Retinal pigment epithelial cell (primary cell): Measurements from ENCODE around the gene SMAD6.
A peak's percentile ranks its signal among the peaks of the same experiment; 100 is the strongest.

ENCODE experiments used
- DNase-seq: peaks from one replicate; pipeline ENCODE4 v3.0.0-alpha.2; 2010; ENCODE audit warnings: low read depth
- H3K4me3 ChIP-seq: 2 replicates; pipeline ENCODE4 v1.5.1; 2011; ENCODE audit warnings: mild to moderate bottlenecking, low read length, control low read depth, moderate library complexity
- CTCF ChIP-seq: conservative IDR thresholded peaks from 2 replicates; pipeline ENCODE4 v1.5.1; 2011; ENCODE audit warnings: low read depth, low read length, control low read depth, inconsistent platforms

Gene SMAD6

DNA sequence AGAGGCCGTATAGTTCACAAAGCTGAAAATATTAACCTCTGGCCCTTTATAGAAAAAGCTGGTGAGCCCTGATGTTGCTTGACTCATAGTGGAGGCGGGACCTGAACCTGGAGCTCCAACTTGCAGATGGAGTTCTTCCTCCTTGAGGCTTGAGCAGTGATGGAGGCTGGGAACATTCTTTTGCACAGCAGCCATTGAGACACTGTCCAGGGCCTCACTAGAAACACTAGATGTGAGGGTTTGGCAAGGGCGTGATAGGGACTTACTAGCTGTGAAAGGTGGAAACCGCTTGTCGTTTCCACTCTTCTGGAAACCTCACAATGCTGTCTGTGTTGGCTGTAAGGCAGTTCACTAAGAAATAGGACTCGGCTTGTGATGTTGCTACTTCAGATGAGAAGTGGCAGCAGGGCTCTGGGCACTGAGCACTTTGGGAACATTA is 12.5 kb downstream of the SMAD6 start:
- peak; percentile 26 for DNase-seq
- no peak for TF ChIP-seq CTCF
- peak overlapping the region; percentile 14 for H3K4me3 ChIP-seq

- peak overlapping the region; percentile 2 for H3K4me3 ChIP-seq
- no peak for TF ChIP-seq CTCF
- DNase-seq = no peak
Observed at GRCh38 chr15:66715181-66715624, 13.2 kb downstream of the SMAD6 start.

DNA sequence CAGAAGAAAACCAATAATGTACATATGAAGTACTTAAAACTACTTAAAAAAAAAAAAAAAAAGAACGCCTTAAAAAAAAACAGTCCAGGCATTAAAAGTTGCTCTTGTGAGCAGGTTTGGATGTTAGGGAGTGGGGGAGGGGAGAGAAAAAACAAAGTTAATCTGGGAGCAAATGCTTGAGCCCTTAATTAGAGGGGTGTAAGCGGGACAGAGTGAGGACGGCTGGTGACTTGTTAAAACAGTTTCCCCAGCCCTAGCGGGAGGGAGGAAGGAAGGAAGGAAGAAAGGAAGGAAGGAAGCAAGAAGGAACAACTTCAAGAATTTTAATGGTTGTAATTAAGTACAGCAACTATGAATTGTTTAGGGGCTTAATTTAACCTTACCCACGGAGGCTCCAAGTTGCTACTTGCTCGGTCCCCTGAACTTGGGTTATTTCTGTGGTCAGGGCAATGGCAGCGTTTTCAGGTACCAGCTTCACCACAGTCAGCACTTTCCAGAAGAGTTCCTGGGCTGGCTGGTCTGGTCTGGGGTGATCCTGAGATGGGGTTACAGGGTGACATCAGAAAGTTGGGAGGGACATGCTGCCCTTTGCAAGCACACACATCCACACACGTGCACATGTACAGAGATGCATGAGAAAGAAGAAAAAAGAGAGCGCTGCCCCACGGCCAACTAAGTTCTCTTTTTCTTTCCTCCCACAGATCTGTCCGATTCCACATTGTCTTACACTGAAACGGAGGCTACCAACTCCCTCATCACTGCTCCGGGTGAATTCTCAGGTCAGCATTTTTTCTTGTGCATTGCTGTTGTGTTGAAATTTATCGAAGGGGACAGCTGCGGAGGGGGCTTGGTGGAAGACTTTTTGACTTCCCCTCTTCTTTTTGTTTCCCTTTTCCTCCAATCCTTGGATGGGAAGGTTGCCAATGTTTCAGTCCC is 14.0 kb downstream of the SMAD6 start:
- DNase-seq = peak; percentile 47
- no peak for TF ChIP-seq CTCF
- no peak overlapping the region for H3K4me3 ChIP-seq

DNA sequence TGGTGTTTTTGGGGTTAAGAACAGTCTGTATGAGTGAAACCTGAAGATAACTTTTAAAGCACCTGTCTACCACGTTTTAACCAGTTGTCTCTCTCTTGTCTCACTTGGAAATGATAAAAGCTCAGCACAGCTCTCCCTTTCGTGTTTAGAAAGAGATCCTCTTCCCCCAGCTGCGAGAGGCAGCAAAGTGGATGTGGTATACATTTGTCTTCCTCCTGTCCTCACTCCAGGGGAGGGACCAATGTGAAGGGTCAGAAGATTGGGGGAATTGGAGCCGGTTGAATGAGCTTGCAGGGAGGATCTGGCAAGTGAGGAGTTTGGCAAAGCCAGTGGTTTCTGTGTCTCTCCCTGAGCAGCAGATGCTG is 14.6 kb downstream of the SMAD6 start:
- no peak overlapping the region for H3K4me3 ChIP-seq
- no peak for TF ChIP-seq CTCF
- DNase-seq = no peak

DNA sequence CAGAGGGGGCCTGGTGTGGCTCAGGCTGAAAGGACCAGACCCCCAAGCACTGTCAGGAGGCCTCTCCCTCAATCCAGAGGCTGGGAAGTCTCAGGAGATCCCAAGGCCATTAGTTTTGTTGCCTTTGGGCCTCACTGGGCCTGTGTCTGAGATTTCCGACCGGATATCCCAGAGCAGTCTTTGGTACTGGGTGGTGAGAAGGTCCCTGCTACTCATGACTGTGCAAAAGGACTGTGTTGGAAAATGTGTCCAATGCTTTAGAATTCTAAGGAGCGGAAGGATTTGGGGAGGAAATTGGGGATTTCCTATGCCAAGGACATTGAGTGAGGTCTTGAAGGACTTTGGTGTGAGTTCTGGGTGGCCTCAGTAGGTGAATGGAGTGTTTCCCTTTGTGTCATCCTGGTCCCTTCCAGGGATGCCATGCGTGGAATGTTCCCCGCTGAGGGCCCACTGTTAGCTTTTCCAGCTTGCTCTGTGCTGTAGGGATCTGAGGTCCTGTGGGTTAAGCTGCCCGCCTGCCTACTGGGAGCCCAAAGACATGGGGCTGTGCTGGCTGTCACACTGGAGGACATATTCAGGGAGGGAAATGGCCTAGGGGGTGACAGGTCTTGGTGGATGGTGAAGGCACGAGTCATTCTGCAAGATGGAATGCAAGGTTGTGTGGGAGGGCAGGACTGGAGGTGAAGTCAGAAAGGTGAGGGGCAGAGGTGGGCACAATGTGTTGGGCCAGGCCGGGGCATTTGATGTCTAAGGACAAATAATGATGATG is 16.4 kb downstream of the SMAD6 start:
- DNase-seq = no peak
- TF ChIP-seq CTCF = no peak
- H3K4me3 ChIP-seq = no peak overlapping the region

GRCh38 chr15:66719471-66719870 is 17.4 kb downstream of the SMAD6 start:
- no peak overlapping the region for H3K4me3 ChIP-seq
- TF ChIP-seq CTCF = no peak
- no peak for DNase-seq
